Endothelial cell of umbilical vein (primary cell): ENCODE measurements around the gene CDC45. TPM values are rescaled to one million over a fixed set of nuclear protein-coding genes. Genes with fewer than 3 reads are reported as not detected.

ENCODE experiments used
- BruUV-seq: library from RNA; stranded (reverse); fragments of 400-500 nt; replicated peaks from 2 replicates; lab custom pipeline; 2021; lab: Mats Ljungman, UMichigan
- CTCF ChIA-PET: fragments of 300-600, 350-600 bp; sonication (Branson Sonifier 250); formaldehyde crosslinking; loops from one replicate; lab custom pipeline; 2021; ENCODE audit warnings: antibody characterized with exemption, inconsistent platforms; lab: Charles Lee
- POLR2A ChIA-PET: fragments of 300-600, 350-600 bp; sonication (Branson Sonifier 250); formaldehyde crosslinking; loops from one replicate; lab custom pipeline; 2021; ENCODE audit warnings: antibody characterized with exemption, inconsistent platforms; lab: Charles Lee
- DNase-seq: peaks from one replicate; pipeline ENCODE4 v3.0.0-alpha.2; 2011; ENCODE audit warnings: low read depth, low spot score
- FAIRE-seq: peaks from 2 replicates; lab custom pipeline; 2011; peaks lifted over from hg19 to GRCh38; lab: Jason Lieb, UNC
- H2AFZ ChIP-seq: 2 replicates; pipeline ENCODE4 v1.6.0; 2012; ENCODE audit warnings: low read depth, low read length, control low read depth, inconsistent platforms
- H3K27ac ChIP-seq: 2 replicates; pipeline ENCODE4 v1.5.1; 2011; ENCODE audit warnings: low read depth, mild to moderate bottlenecking, control low read depth, low read length, moderate library complexity; ENCODE audit not compliant: insufficient read depth
- H3K27me3 ChIP-seq, 2 experiments: 2 replicates each; pipeline versions ENCODE4 v1.6.0 to v1.6.1; 2011; ENCODE audit warnings: low read length in 2 of 2, mixed read lengths in 1 of 2; ENCODE audit not compliant: control insufficient read depth in 2 of 2, insufficient read depth in 2 of 2
- H3K36me3 ChIP-seq, 2 experiments: 2 replicates in 1 of 2; 3 replicates in 1 of 2; pipeline ENCODE4 v1.5.1; 2011; ENCODE audit warnings: low read length in 2 of 2, mild to moderate bottlenecking in 1 of 2, moderate library complexity in 1 of 2; ENCODE audit not compliant: control insufficient read depth in 2 of 2, insufficient read depth in 2 of 2; ENCODE audit errors: extremely low read depth in 1 of 2
- H3K4me1 ChIP-seq: 3 replicates; pipeline ENCODE4 v1.5.1; 2011; ENCODE audit warnings: mild to moderate bottlenecking, low read length; ENCODE audit not compliant: control insufficient read depth, insufficient read depth; ENCODE audit errors: extremely low read depth
- H3K4me2 ChIP-seq: 2 replicates; pipeline ENCODE4 v1.6.1; 2011; ENCODE audit warnings: low read length, control low read depth, mixed read lengths; ENCODE audit not compliant: insufficient read depth
- H3K4me3 ChIP-seq, 3 experiments: fragments of 200-600 bp in 1 of 3; sonication (generic), shearing (Covaris generic) in 1 of 3; replicated peaks in 1 of 3; 2 replicates each; pipeline ENCODE4 v1.5.1; 2011 to 2016; ENCODE audit warnings: control low read depth in 3 of 3, low read length in 3 of 3, mild to moderate bottlenecking in 2 of 3, inconsistent platforms in 1 of 3, low read depth in 1 of 3, moderate library complexity in 1 of 3; ENCODE audit not compliant: insufficient read depth in 1 of 3
- H3K79me2 ChIP-seq: 2 replicates; pipeline ENCODE4 v1.6.0; 2012; ENCODE audit warnings: low read length, inconsistent platforms; ENCODE audit not compliant: control insufficient read depth, insufficient read depth
- H3K9ac ChIP-seq: replicated peaks from 2 replicates; pipeline ENCODE3; 2011; ENCODE audit warnings: low read length, control low read depth; ENCODE audit not compliant: insufficient read depth; ENCODE audit errors: extremely low read depth
- H3K9me1 ChIP-seq: replicated peaks from 3 replicates; pipeline ENCODE4 v1.6.0; 2011; ENCODE audit warnings: mild to moderate bottlenecking, low read length; ENCODE audit not compliant: control insufficient read depth, insufficient read depth; ENCODE audit errors: extremely low read depth
- H3K9me3 ChIP-seq: replicated peaks from 2 replicates; pipeline ENCODE4 v1.5.1; 2012; ENCODE audit warnings: low read length, inconsistent platforms; ENCODE audit not compliant: control insufficient read depth, insufficient read depth
- H4K20me1 ChIP-seq: replicated peaks from 2 replicates; pipeline ENCODE3; 2011; ENCODE audit warnings: mild to moderate bottlenecking, low read length; ENCODE audit not compliant: control insufficient read depth, insufficient read depth; ENCODE audit errors: extremely low read depth
- EZH2 ChIP-seq: IDR thresholded peaks from 2 replicates; pipeline ENCODE4 v1.6.1; 2012; ENCODE audit warnings: borderline replicate concordance, low read depth, mild to moderate bottlenecking, moderate library complexity, low read length, inconsistent platforms; ENCODE audit not compliant: severe bottlenecking
- FOS ChIP-seq: IDR thresholded peaks from 2 replicates; pipeline ENCODE4 v1.6.1; 2011; ENCODE audit warnings: mild to moderate bottlenecking, low read length, moderate library complexity, borderline replicate concordance; ENCODE audit not compliant: insufficient read depth
- GATA2 ChIP-seq: IDR thresholded peaks from 2 replicates; pipeline ENCODE4 v1.7.0; 2011; ENCODE audit warnings: low read depth, mild to moderate bottlenecking, moderate library complexity, mixed read lengths, low read length; ENCODE audit not compliant: insufficient read length, insufficient read depth
- JUN ChIP-seq: IDR thresholded peaks from 2 replicates; pipeline ENCODE4 v1.6.1; 2011; ENCODE audit warnings: borderline replicate concordance, low read depth; ENCODE audit not compliant: insufficient read length, insufficient read depth
- MYC ChIP-seq: IDR thresholded peaks from one replicate; pipeline ENCODE4 v1.6.1; 2011; ENCODE audit warnings: mild to moderate bottlenecking, low read depth, low read length
- POLR2A ChIP-seq: IDR thresholded peaks from 2 replicates; pipeline ENCODE4 v1.6.1; 2012; ENCODE audit warnings: low read depth, mild to moderate bottlenecking, control low read depth, low read length
- POLR2AphosphoS5 ChIP-seq: IDR thresholded peaks from 2 replicates; pipeline ENCODE4 v1.6.1; 2012; ENCODE audit warnings: low read depth, mild to moderate bottlenecking, control low read depth, low read length, moderate library complexity; ENCODE audit not compliant: insufficient read depth
- dilution Hi-C: fragments of 300-500 bp; cut with MboI; formaldehyde crosslinking; loops from one replicate; pipeline ENCODE4 v1.15.0; 2019; ENCODE audit warnings: low sequenced_read_pairs; ENCODE audit not compliant: extremely low pct_ligation_motif_present
- intact Hi-C: fragments of 100-400 bp; cut with micrococcal nuclease; formaldehyde crosslinking; loops from one replicate; pipeline ENCODE4 v1.10.0; 2022
- polyA plus RNA-seq, 4 experiments: library from polyadenylated mRNA; depleted of rRNA in 3 of 4; stranded (reverse) in 3 of 4; unstranded in 1 of 4; fragments of >200 nt; gene quantifications; 2 replicates each; pipeline versions ENCODE4 v1.2.1 to v1.2.3, GENCODE V29; 2011 to 2012; ENCODE audit warnings: missing spikeins in 1 of 4
- total RNA-seq: library from RNA; stranded (reverse); gene quantifications from 2 replicates; pipeline ENCODE4 v1.2.3, GENCODE V29; 2021
- TF ChIP-seq, protein P1 (sequence below), 2 donors: IDR thresholded peaks; 1 replicate in 1 of 2; 2 replicates in 1 of 2; pipeline ENCODE4 v1.5.1; 2011; ENCODE audit warnings: low read length in 2 of 2, mild to moderate bottlenecking in 2 of 2, moderate library complexity in 2 of 2, control low read depth in 1 of 2, inconsistent platforms in 1 of 2, low read depth in 1 of 2; ENCODE audit not compliant: insufficient read depth in 1 of 2; ENCODE audit errors: extremely low read depth in 1 of 2
- TF ChIP-seq, protein P2 (sequence below): IDR thresholded peaks from 2 replicates; pipeline ENCODE4 v1.6.1; 2011; ENCODE audit not compliant: insufficient read depth, insufficient read length

The CDC45 gene
- total and polyA plus RNA-seq, 2 donors (not counting 3 experiments of a cell fraction or from before 2014, with no cell fraction given), result 36.6 to 40.6 TPM

DNA sequence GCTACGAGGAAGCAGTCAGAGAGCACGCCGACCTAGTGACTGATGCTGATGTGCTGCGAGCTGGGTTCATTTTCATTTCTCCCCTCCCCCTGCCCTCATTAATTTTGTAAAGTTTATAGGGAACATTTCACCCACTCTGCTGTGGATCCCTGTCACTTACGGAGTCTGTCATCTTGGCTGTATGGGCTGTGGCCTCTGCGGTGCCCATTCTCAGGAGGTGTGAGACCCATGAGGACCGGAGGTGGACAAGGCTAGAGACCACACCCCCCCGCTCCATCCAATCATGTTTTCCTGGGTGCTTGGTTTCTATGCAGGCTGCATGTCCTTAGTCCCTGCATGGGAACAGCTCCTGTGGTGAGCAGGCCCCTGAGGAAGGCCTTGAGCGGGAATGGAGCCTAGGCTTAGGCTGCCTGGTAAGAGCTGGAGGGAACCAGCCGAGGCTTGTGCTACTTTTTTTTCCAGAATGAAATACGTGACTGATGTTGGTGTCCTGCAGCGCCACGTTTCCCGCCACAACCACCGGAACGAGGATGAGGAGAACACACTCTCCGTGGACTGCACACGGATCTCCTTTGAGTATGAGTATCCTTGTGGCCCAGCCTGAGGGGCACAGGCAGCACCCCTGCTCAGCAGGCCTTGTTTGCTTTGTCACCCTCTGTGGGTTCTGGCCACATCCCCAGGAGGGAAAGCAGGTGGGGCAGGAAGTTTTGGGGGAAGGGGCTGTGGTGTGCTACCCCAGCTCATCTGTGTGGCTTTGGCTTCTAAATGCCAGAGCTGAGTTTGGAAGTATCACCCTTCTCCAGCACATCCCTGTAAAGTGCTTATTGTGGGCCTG, 25.4 kb downstream of the CDC45 start:
- dilution Hi-C loops (no loop called here), intact Hi-C loops (no loop called here)
- TF ChIP-seq POLR2A, result no peak
- CTCF ChIA-PET, result interaction anchor here (1.9 kb wide), 1 partner anchor 9 kb away, joined by 6 read pairs; no protein-coding TSS in a partner anchor
- no peak for DNase-seq
- no peaks in the 10 kb centered on the region for H4K20me1 ChIP-seq
- H3K4me1 ChIP-seq, result no peaks in the 10 kb centered on the region
- H3K79me2 ChIP-seq, result no peaks in the 10 kb centered on the region
- BruUV-seq, result no TSS peak
- no peak overlapping the region for H3K27ac ChIP-seq
- no peaks in the 10 kb centered on the region for H3K9me1 ChIP-seq
- no peaks in the 10 kb centered on the region for H3K9me3 ChIP-seq
- no peak for FAIRE-seq
- no peaks in the 10 kb centered on the region for H3K27me3 ChIP-seq
- H3K4me2 ChIP-seq, result no peak overlapping the region
- H3K4me3 ChIP-seq, result no peak overlapping the region
- H2AFZ ChIP-seq, result no peak overlapping the region
- POLR2A ChIA-PET, result no interaction called here
- no peaks in the 10 kb centered on the region for H3K36me3 ChIP-seq
- no peak overlapping the region for H3K9ac ChIP-seq

DNA sequence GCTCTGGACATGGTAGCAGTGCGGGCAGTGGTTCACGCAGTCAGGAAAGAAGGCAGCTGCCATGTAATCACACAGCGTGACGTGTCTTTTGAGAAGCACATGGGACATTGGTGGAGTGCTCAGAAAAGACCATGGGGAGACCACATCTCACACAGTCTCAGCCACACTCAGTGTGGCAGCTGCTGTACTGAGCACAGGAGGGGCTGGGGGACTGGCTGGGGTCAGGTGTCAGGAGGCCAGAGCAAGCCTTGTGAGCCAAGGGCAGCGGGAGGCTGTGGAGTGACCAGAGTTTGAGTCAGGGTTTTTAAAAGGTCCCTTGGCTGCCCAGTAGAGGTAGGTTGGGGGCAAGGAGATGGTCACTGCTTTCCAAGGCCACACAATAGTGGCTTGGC, 26.0 kb downstream of the CDC45 start:
- ChIA-PET POLR2A (no interaction called here), CTCF (interaction anchor here (1.9 kb wide), 1 partner anchor 10 kb away, joined by 6 read pairs; no protein-coding TSS in a partner anchor)
- DNase-seq (no peak), FAIRE-seq (no peak)
- H3K9me1 ChIP-seq, result no peaks in the 10 kb centered on the region
- intact Hi-C loops (no loop called here), dilution Hi-C loops (no loop called here)
- no peak overlapping the region for H3K27ac ChIP-seq
- H4K20me1 ChIP-seq, result no peaks in the 10 kb centered on the region
- H3K9ac ChIP-seq, result no peak overlapping the region
- H3K36me3 ChIP-seq, result no peaks in the 10 kb centered on the region
- H3K79me2 ChIP-seq, result no peaks in the 10 kb centered on the region
- H2AFZ ChIP-seq, result no peak overlapping the region
- H3K27me3 ChIP-seq, result no peaks in the 10 kb centered on the region
- H3K4me2 ChIP-seq, result no peak overlapping the region
- TF ChIP-seq, protein P1, sequence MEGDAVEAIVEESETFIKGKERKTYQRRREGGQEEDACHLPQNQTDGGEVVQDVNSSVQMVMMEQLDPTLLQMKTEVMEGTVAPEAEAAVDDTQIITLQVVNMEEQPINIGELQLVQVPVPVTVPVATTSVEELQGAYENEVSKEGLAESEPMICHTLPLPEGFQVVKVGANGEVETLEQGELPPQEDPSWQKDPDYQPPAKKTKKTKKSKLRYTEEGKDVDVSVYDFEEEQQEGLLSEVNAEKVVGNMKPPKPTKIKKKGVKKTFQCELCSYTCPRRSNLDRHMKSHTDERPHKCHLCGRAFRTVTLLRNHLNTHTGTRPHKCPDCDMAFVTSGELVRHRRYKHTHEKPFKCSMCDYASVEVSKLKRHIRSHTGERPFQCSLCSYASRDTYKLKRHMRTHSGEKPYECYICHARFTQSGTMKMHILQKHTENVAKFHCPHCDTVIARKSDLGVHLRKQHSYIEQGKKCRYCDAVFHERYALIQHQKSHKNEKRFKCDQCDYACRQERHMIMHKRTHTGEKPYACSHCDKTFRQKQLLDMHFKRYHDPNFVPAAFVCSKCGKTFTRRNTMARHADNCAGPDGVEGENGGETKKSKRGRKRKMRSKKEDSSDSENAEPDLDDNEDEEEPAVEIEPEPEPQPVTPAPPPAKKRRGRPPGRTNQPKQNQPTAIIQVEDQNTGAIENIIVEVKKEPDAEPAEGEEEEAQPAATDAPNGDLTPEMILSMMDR (IDR thresholded peaks at IDR 0.05; ENCODE audit: extremely low read depth in 1 of 2, insufficient read depth in 1 of 2, low read depth in 1 of 2, low read length in 2 of 2), result no peak
- TF ChIP-seq EZH2 (no peak), POLR2AphosphoS5 (no peak), POLR2A (no peak), MYC (no peak), GATA2 (no peak), JUN (no peak), FOS (no peak)
- TF ChIP-seq, protein P2, sequence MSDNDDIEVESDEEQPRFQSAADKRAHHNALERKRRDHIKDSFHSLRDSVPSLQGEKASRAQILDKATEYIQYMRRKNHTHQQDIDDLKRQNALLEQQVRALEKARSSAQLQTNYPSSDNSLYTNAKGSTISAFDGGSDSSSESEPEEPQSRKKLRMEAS, result no peak
- H3K4me3 ChIP-seq, result no peak overlapping the region
- no TSS peak for BruUV-seq
- H3K9me3 ChIP-seq, result no peaks in the 10 kb centered on the region
- H3K4me1 ChIP-seq, result no peaks in the 10 kb centered on the region
